ENCODE data around the gene SMPDL3A. TPM values are rescaled to one million over a fixed set of nuclear protein-coding genes. Genes with fewer than 3 reads are reported as not detected.

Gene SMPDL3A
- total and polyA plus RNA-seq, 2 of the 8 experiments (the other 6 are each of a cell fraction or from before 2014, with no cell fraction given) = 3.5 to 3.9 TPM

GRCh38 chr6:122809001-122809400, 19.9 kb downstream of the SMPDL3A start:
- Histone ChIP-seq H2AFZ (ENCODE audit: low read length) (no peak overlapping the region), H4K91ac (replicated peaks; ENCODE audit: insufficient read length, low read length) (no peak overlapping the region), H2BK120ac (replicated peaks; ENCODE audit: low read depth, low read length) (no peak overlapping the region), H3K4me3 (ENCODE audit: extremely low read depth in 1 of 4, insufficient read depth in 2 of 4, low read depth in 3 of 4, low read length in 4 of 4) (no peak overlapping the region), H3K23me2 (ENCODE audit: low read depth, low read length) (no peaks in the 10 kb centered on the region), H3K4me1 (replicated peaks in 1 of 4; ENCODE audit: control insufficient read depth in 3 of 4, insufficient read depth in 4 of 4, low read length in 3 of 4) (no peaks in the 10 kb centered on the region), H3K36me3 (ENCODE audit: control insufficient read depth in 2 of 4, insufficient read depth in 4 of 4, low read length in 3 of 4) (no peaks in the 10 kb centered on the region), H3K23ac (ENCODE audit: insufficient read length) (no peak overlapping the region), H3K27me3 (replicated peaks in 1 of 4; ENCODE audit: control insufficient read depth in 3 of 4, extremely low read depth in 1 of 4, insufficient read depth in 3 of 4, low read length in 3 of 4) (peaks cover 0 to 1% (median 0%) of the 10 kb centered on the region in 4 experiments; a peak in 1 of 7 replicates), H2BK20ac (ENCODE audit: low read length) (no peak overlapping the region), H3K27ac (ENCODE audit: low read depth, low read length) (no peak overlapping the region), H3K4ac (replicated peaks; ENCODE audit: insufficient read length, low read depth, low read length) (no peak overlapping the region), H3K9me3 (ENCODE audit: insufficient read depth in 2 of 2, low read depth in 1 of 2, low read length in 1 of 2) (no peaks in the 10 kb centered on the region), H3K18ac (ENCODE audit: extremely low read depth, low read length) (no peak overlapping the region), H3K14ac (ENCODE audit: insufficient read length) (no peak overlapping the region), H3K56ac (replicated peaks; ENCODE audit: insufficient read length, low read depth, low read length) (no peak overlapping the region), H2AK5ac (ENCODE audit: low read depth, low read length) (no peak overlapping the region), H2BK5ac (ENCODE audit: low read depth, low read length) (no peak overlapping the region), H3K79me2 (ENCODE audit: control insufficient read depth in 1 of 2, insufficient read depth in 2 of 2, low read length in 2 of 2) (no peaks in the 10 kb centered on the region), H2BK12ac (ENCODE audit: low read depth, low read length) (no peak overlapping the region), H4K20me1 (replicated peaks in 1 of 2; ENCODE audit: control insufficient read depth in 1 of 2, insufficient read depth in 2 of 2, low read length in 2 of 2) (no peaks in the 10 kb centered on the region), H4K5ac (ENCODE audit: insufficient read length, low read depth, low read length) (no peak overlapping the region), H4K8ac (ENCODE audit: extremely low read depth, insufficient read depth, low read length) (no peak overlapping the region), H3K4me2 (ENCODE audit: insufficient read depth in 1 of 2, low read depth in 2 of 2, low read length in 2 of 2) (no peak overlapping the region), H3K79me1 (ENCODE audit: low read depth, low read length) (no peaks in the 10 kb centered on the region), H3K9ac (replicated peaks in 1 of 4; ENCODE audit: extremely low read depth in 1 of 4, low read depth in 3 of 4, low read length in 3 of 4) (no peak overlapping the region), H2BK15ac (ENCODE audit: low read length) (no peak overlapping the region)
- TF ChIP-seq POLR2A (IDR thresholded peaks at IDR 0.05; ENCODE audit: control extremely low read depth in 1 of 2, low read depth in 2 of 2, low read length in 2 of 2) (no peak), TAF7 (optimal IDR thresholded peaks at IDR 0.05; ENCODE audit: borderline replicate concordance, low read depth, low read length) (no peak), EP300 (IDR thresholded peaks at IDR 0.05; ENCODE audit: borderline replicate concordance in 1 of 2, low read depth in 2 of 2, low read length in 2 of 2) (no peak), POLR2AphosphoS5 (IDR thresholded peaks at IDR 0.05; ENCODE audit: low read depth, low read length) (no peak), RFX5 (IDR thresholded peaks at IDR 0.05; ENCODE audit: borderline replicate concordance, low read depth, low read length) (no peak), GABPA (IDR thresholded peaks at IDR 0.05; ENCODE audit: borderline replicate concordance, insufficient read depth, low read length) (no peak), MAFK (IDR thresholded peaks at IDR 0.05; ENCODE audit: low read depth, low read length) (no peak), HDAC2 (IDR thresholded peaks at IDR 0.05; ENCODE audit: borderline replicate concordance in 1 of 2, low read depth in 2 of 2, low read length in 2 of 2) (no peak), BCL11A (IDR thresholded peaks at IDR 0.05; ENCODE audit: low read depth in 2 of 2, low read length in 2 of 2) (no peak), TEAD4 (IDR thresholded peaks at IDR 0.05; ENCODE audit: low read depth, low read length) (no peak)
- no peak for DNase-seq (ENCODE audit: low read depth in 1 of 2, low spot score in 2 of 2)
- ChIA-PET CTCF (ENCODE audit: partially characterized antibody) (interaction anchor here (0.9 to 4.8 kb wide), 4 partner anchors 8 to 30 kb away, joined by 3 to 21 read pairs (median 6); partner anchors contain the start of gene SMPDL3A), POLR2A (ENCODE audit: partially characterized antibody) (no interaction called here)
- no peak for FAIRE-seq
- WGBS, 2 experiments (ENCODE audit: extremely low coverage in 1 of 2, insufficient coverage in 1 of 2, insufficient read length in 1 of 2, insufficient replicate concordance in 2 of 2, low coverage in 1 of 2, low lambda C conversion rate in 2 of 2, missing lambda C conversion rate in 1 of 2) = 91% methylated on average over 4 of the region's 4 CpGs; no CpG with 5 or more reads in 1 of the 2 experiments

All from H1 (cell line).